OCI-M2 (cell line): ENCODE results near the gene UBXN11.
A peak's percentile ranks its signal among the peaks of the same experiment; 100 is the strongest.
"Not testable (repeated sequence)": the region's sequence is repeated elsewhere in the genome, so short reads cannot be mapped to it uniquely, and the experiment has no call there.

Source experiments
- DNase-seq: peaks from one replicate; lab custom pipeline; 2025; ENCODE audit not compliant: unreplicated experiment; lab: John Stamatoyannopoulos, UW

Gene UBXN11

DNA sequence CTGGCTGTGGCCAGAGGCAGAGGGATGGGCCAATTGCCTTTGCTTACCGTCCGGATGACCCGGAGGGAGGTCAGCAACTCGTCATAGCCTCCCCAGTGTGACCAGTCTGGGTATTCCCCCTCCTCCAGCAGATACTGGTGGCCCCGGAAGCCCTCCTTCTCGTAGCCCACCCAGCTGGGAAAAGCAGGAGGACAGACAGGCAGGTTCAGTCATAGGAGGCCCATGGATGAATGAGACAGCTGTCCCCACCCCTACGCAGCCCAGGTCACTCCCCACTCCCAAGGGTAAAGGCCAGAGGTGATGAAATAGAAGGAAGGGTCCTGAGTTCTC lies 30.7 kb upstream of the UBXN11 start:
- DNase-seq, result no peak

DNA sequence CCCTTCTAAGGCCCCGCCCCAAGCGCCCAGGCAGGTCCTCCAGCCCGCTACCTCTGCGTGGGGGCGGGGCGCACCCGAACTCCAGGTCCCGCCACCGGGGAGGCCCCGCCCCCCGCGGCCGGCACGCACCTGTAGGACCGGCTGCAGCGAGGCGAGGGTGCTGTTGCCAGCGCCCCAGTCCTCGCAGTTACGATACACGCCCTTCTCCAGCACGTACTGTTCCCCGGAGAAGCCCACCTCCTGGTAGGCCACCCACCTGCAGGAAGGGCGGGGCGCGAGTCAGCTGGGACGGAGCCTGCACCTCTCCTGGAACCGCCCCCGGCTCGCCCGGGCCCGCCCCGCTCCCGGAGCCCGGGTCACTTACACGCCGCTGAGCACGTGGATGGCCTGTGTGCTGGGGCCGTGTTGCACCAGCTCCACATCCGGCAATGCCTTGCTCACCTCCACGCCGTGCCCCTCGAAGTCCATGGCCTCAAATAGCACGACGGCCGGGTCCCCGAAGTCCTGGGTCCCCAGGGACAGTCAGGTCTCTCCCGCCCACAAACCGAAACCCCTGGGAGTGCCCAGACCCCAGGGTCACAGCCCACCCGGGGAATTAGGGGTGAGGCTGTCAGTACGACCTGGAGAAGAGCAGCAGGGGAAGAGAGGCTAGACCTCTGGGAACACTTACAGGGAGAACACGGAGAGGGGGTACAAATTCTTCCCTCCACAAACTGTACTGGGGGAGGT lies 30.2 kb upstream of the UBXN11 start:
- no peak for DNase-seq

DNA sequence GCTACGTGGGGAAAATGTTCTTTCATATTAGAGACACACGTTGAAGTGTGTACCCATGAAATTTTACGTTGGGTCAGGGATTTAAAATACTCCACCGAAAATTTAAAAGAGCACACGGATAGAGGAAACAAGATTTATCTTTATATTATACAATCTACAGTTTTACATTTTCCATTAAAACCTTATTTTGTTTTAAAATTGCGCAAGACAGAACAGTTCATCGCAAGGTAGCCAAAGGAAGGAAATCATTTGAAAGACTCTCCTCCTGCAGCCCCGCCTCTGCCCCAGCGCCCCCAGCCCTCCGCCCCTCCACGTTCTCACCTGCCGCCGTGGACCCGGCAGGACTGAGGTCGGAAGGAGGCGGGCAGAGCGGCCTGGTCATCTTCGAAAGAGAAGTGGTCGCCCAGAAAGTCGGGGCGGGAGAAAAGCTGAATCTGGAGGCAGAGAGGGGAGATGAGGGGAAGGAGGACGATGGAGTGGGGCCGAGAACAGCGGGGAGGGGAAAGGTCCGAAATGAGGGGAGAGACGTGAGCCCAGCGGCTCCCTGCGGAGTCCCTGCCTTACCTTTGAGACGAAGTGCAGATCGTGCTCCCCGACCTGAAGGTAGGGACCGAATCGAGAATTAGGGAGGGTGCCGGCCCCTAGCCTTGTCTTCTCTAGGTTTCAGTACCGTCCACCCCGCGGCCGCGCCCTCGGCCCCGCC lies 29.5 kb upstream of the UBXN11 start:
- no peak for DNase-seq

DNA sequence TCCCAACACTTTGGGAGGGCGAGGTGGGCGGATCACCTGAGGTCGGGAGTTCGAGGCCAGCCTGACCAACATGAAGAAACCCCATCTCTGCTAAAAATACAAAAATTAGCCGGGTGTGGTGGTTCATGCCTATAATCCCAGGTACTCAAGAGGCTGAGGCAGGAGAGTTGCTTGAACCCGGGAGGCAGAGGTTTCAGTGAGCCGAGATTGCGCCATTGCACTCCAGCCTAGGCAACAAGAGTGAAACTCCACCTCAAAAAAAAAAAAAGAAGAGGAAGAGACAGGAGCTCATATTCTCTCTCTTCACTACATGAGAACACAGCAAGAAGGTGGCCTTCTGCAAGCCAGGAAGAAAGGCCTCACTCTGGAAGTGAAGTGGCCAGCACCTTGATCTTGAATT lies 26.9 kb upstream of the UBXN11 start:
- DNase-seq, result not testable (repeated sequence)

DNA sequence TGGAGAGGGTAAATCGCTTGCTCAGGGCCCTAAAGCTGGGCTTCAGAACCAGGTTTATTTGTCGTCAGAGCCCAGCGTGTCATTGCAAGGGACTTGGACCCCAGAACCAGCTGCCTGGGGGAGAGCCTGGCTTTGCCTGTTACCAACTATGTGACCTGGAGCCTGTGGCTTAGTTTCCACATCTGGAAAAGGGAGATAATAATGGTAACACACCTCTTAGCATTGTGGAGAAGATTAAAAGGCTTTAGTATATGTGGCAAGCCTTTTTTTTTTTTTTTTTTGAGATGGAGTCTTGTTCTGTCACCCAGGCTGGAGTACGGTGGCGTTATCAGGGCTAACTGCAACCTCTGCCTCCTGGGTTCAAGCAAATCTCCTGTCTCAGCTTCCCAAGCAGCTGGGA lies 23.8 kb upstream of the UBXN11 start:
- DNase-seq, result no peak

DNA sequence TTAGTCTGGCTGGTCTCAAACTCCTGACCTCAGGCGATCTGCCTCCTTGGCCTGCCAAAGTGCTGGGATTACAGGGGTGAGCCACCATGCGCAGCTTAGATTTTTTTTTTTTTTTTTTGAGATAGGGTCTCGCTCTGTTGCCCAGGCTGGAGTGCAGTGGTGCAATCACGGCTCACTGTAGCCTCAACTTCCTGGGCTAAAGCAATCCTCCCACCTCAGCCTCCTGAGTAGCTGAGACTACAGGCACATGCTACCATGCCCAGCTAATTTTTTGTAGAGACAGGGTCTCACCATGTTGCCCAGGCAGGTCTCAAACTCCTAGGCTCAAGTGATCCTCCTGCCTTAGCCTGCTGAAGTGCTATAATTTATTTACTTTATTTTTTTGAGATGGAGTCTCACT lies 22.9 kb upstream of the UBXN11 start:
- DNase-seq, result not testable (repeated sequence)

DNA sequence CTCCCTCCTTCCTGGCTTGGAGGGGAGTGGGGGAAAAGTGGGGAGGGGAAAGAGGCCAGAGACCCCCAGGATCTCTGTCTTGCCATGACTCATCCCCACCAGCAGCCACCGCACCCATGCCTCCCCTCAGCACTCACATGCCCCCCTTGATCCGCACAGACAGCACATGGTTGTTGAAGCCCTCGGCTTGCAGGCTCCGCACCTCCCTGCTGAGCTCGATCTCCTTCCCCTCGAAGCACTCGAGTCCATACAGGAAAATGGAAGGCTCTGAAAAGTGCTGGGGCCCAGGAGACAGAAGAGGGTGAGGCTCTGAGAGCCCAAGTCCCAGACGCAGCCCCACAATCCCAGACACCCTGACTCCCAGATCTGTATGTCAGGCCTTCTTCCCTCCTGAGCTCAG lies 22.2 kb upstream of the UBXN11 start:
- DNase-seq, result no peak

DNA sequence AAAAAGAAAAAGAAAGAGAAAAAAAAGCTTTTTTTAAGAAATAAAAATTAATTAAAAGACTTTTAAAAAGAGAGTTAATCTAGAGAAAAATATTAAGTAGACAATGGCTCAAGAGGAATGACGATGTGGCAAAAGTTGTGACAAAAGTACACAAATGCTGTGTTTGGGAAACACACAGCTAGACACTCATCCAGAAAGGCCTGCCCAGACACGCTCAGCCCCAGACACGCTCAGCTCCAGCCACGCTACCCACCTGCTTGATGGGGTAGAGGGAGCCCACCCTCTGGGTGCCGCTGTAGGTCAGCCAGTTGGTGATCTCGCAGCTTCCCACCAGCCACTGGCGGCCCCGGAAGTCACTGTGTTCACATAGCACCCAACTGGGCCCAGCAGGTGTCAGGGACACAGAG lies 21.5 kb upstream of the UBXN11 start:
- no peak for DNase-seq

DNA sequence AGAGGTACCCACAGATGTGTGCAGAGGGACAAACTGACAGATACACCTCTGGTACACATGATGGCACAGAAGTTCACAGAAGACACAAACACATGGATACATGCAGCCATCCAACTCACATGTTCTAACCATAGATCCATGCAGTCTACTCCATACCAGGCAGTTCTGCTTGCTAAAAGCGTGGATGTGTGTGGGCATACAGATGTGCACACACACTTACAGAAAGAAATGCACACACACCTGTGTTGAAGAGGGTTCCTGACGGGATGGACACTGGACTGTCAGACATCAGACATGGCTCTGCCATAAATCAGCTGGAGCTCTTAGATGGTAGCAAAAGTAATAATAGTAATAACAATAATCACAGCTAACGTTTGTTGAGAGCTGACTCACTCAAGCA lies 18.1 kb upstream of the UBXN11 start:
- DNase-seq, result no peak

DNA sequence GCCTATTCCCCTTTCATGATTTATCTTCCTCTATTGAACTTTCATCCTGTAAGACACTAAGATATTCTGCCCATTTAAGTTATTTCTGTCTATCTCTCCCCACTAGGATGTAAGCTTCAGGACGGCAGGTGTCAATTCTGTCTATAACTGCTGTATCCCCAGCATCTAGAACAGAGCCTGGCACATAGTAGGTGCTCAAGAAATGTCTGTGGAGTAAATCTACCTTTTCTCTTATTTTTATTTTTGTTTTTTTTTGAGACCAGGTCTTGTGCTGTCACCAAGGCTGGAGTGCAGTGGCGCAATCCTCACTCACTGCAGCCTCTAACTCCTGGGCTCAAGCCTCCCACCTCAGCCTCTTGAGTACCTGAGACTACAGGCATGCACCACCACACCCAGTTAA lies 16.9 kb upstream of the UBXN11 start:
- DNase-seq, result no peak

DNA sequence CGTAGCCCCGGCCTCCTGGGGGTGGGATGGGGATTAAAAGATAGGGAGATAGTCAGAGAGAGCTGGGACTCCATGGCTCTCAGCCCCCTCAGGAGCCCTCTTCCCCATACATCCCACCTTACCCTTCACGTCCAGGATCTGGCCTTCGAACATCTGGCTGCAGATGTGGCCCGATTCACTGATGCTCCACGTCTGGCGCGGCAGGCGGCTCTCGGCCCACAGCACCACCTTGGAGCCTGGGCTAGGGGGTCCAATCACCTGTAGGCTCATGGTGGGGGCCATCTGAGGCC lies 15.6 kb upstream of the UBXN11 start:
- no peak for DNase-seq

DNA sequence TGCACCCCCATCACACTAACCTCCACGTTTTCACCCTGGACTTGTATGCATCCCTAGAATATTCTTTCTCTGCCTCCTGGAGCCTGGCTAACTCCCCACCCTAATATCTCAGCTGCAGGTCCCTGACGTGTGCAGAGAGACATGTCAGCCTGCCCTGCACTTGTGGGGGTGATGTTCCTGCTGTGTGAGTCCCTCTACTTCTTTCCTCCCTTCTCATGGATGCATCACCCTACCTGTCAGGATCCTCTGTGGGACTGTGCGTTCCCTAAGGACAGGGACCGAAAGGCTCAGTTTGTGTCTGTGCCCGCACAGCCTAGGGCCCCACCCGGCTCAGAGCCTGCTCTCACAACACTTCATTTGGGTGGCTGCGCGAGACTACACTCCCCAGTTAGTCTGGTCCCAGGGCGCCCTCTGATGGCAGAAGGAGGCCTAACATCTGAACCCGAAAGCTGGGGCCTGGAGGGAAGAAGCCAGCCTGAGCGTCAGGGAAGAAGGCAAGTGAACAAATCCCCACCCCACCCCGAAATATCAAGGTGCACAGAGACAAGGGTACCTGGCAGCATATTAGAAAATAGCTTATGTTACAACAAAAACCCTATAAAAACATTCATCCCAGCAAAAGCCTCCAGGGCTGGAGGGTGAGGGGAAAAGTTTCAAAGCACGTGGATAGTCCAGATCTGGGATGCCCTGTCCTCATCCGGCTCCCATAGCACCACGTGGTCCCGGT lies 15.0 kb upstream of the UBXN11 start:
- peak; percentile 41 for DNase-seq

DNA sequence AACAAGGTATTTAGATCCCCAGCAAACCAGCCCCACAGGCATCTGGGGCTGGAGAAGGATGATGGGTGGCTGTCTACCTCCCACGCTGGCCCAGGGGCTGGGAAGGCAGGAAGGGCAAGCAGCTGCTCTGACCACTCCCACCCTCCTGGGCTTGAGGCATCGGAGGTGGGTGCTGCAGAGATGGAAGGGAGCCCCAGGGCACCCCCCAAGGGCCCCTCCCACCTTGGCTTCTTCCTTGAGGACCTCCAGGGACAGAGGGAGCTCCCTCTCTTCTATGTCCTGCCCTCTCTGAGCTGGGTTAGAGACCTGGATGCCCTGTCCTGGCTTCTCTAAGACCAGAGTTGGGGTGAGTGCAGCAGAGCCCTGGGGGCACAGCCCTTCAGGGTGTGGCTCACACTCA lies 14.5 kb upstream of the UBXN11 start:
- DNase-seq, result no peak

DNA sequence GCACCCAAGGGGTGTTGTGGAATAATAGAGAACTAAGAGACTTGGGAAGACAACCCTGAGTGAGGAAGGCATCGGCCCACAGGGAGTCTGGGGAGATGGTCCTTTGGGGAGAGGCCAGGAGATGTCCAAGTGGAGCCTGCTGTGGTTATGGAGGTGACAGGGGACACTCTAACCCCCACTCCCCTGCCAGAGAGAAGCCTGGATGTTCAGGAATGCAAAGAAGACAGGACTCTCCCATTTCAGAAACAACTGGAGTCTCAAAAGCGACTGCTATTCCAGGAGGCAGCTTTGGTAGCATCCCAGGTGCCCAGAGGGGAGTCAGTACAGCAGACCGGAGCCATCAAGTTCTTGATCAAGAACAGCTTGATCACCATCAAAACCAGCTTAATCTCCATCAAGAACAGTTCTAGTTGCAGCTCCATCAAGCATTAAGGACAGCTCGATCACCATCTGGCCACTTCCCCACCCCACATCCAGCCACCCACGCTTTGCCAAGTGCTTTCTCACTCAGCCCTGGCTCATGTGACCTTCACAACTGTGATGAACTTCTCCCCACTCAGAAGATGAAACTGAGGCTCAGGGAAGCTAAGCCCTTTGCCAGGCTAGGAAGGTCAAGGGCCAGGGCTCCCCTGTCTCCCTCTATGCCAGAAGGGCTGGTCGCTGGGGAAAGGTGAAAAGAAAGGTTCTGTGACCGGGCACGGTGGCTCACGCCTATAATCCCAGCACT lies 12.1 kb upstream of the UBXN11 start:
- DNase-seq, result no peak

DNA sequence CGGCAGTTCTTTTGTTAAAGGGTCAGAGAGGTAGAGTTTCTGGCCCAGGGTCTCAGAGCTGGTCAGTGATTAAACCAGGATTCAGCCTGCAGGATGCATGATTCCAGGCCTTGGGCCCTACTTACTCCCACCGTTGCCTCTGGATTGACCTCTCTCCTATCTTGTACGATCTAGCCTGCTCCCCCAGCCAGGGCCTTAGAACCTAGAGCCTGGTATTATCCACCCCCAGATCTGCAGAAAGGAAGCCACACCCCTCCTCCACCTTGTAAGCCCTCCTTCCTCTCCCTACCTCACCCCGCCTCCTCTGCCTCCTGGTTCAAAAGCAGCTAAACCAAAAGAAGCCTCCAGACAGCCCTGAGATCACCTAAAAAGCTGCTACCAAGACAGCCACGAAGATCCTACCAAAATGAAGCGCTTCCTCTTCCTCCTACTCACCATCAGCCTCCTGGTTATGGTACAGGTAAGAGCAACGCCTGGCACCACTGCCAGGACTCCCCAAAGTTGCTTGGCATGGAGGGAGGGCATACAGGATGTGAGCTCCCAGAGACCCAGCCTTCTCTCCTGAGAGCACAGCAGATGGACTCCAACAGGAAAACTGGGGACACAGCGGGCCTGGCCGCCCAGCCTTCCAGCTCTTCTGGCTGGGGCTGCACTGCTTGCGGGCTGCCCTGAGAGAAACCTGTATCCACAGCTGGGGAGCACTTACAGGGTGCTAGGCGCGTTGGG lies 11.3 kb upstream of the UBXN11 start, which contains the start of gene CD52:
CD52 (plus strand) TSS at position 347 of the 726 bp plus-strand sequence; CDS start at position 407, 60 bp downstream.
- no peak for DNase-seq

DNA sequence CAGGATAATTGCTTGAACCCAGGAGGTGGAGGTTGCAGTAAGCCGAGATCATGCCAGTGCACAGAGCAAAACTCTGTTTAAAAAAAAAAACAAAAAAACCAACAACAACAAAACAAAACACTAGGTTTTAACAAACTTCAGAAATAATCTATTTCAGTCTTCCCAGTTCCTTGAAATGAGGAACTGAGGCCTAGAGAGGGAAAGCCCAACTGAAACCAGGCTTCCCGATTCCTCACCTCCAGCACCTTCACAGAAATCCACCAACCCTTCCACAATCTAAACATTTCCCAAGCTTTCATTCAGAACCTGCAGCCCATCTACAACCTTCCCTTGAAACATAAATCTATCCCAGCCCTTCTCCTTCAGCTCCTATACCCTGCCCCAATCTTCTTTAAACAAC lies 10.7 kb upstream of the UBXN11 start:
- no peak for DNase-seq

DNA sequence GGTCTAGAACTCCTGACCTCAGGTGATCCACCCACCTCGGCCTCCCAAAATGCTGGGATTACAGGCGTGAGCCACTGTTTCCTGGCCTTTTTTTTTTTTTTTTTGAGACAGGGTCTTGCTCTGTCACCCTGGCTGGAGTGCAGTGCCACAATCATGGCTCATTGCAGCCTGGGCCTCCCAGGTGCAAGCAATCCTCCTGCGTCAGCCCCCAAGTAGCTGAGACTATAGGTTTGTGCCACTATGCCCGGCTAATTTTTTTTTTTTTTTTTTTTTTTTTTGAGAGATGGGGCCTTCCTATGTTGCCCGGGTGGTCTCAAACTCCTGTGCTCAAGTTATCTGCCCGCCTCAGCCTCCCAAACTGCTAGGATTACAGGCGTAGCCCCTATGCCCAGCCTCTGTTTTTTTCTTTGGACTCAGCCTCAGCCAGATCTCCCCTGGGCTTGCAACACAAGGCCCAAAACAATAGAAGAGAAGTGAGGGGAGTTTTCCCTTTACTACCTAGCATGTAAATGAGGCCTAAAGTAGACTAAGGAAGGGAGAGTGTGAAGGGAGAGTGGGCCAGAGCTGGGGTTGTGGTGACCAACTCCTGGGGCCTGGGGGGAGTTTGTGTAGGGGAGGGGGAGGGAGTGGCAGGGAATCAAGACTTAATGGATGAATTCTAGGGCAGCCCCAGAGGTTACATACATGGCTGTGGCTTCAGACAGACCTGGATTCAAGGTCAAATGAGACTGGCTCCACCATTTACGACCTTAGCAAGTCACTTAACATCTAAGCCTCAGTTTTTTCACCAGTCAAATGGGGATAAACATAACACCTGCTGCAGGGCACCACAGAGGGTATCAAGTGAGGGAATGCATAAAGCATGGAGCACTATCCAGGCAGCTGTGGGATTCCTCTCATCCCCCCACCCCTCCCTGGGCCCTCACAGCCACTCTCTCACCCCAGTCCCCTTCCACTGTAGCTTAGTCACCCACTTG lies 9.7 kb upstream of the UBXN11 start:
- no peak for DNase-seq

DNA sequence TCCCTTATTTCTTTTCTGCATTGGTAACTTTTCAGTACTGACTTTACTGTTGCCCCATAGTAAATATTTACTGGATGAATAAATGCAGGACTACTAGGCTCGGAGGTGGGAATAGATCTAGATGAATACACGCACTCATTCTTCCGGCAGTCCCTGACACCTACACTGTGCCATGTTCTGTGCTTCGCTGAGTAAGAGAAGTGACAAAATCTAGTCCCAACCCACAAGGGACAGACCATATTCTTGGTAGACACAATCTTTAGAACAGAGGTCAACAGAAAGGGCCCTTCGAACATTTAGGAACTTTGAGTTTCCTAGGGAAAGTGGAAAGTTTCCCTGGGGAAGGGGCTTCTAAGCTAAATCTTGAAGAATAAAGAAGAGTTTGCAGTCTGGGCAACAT lies 8.1 kb upstream of the UBXN11 start:
- no peak for DNase-seq

DNA sequence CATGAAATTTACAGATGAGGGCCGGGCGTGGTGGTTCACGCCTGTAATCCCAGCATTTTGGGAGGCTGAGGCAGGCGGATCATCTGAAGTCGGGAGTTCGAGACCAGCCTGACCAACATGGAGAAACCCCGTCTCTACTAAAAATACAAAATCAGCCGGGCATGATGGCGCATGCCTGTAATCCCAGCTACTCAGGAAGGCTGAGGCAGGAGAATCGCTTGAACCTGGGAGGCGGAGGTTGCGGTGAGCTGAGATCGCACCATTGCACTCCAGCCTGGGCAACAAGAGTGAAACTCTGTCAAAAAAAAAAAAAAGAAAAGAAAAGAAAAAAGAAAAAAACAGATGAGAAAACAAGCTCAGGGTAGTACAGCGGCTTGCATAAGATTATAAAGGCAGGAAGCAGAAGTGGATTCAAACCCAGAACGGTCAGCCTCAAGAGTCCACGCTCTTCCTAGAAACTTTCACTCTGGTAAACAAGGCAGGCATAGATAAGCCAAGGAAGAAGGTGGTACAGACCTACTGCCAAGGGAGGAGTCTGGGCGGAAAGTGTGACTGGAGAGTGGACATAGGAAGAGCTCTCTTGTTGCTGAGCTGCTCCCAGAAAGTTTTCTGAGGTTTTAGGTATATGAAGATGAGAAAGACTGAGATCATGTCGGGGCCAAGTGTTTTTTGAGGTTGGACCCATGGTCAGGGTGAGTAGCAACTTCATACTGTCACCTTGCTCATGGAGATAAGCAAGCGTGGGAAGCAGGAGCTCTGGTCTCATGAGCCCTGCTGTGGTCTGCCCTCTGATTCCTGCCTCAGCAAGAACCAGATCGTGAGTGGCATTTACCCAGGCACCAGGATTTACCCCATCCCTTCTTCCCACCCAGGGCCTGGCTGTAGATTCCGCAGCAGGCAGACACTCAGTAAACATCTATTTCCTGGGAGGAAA lies 1.8 kb upstream of the UBXN11 start:
- not testable (repeated sequence) for DNase-seq
